Activated B cell treated with CpG ODN at 0.5 μM for 24 hours (primary cell): ENCODE data around the gene AP4B1. TPM values are rescaled to one million over a fixed set of nuclear protein-coding genes. Genes with fewer than 3 reads are reported as not detected.

Experiments
- ATAC-seq: fragments of 200-7000 bp; cut with Tn5 transposase; one replicate; pipeline ENCODE4 v1.10.0; 2021; ENCODE audit warnings: low read depth, mild to moderate bottlenecking, moderate library complexity
- CTCF ChIA-PET: fragments of 350-600 bp; sonication (Branson Sonifier 250); formaldehyde crosslinking; loops from one replicate; lab custom pipeline; 2021; ENCODE audit warnings: antibody characterized with exemption; lab: Charles Lee
- POLR2A ChIA-PET: fragments of 350-600 bp; sonication (Branson Sonifier 250); formaldehyde crosslinking; loops from one replicate; lab custom pipeline; 2021; ENCODE audit warnings: antibody characterized with exemption; lab: Charles Lee
- DNase-seq: peaks from one replicate; pipeline ENCODE4 v3.0.0; 2022
- H3K27ac Mint-ChIP-seq: one replicate; pipeline ENCODE4 v1.8.0; 2020; ENCODE audit warnings: mixed read lengths
- H3K27me3 Mint-ChIP-seq: one replicate; pipeline ENCODE4 v1.8.0; 2021; ENCODE audit warnings: mixed read lengths
- H3K36me3 Mint-ChIP-seq: one replicate; pipeline ENCODE4 v1.8.0; 2021; ENCODE audit warnings: low read depth, mixed read lengths
- H3K4me1 Mint-ChIP-seq: one replicate; pipeline ENCODE4 v1.8.0; 2021; ENCODE audit warnings: mixed read lengths
- H3K4me3 Mint-ChIP-seq: one replicate; pipeline ENCODE4 v1.8.0; 2020; ENCODE audit warnings: mild to moderate bottlenecking, mixed read lengths
- H3K9me3 Mint-ChIP-seq: one replicate; pipeline ENCODE4 v1.8.0; 2020; ENCODE audit warnings: mixed read lengths
- intact Hi-C: fragments of 100-400 bp; cut with micrococcal nuclease; formaldehyde crosslinking; loops from one replicate; pipeline ENCODE4 v1.15.1; 2024
- total RNA-seq: library from RNA; stranded (reverse); gene quantifications from 2 replicates; pipeline ENCODE4 v1.2.3, GENCODE V29; 2022
- TF ChIP-seq, protein P1 (sequence below): fragments of 200-600 bp; IDR thresholded peaks from one replicate; pipeline ENCODE4 v1.8.0; 2022; ENCODE audit warnings: antibody characterized with exemption, mild to moderate bottlenecking

The AP4B1 gene
- total RNA-seq, 1 donor from 2014 or later, result 69.9 TPM

DNA sequence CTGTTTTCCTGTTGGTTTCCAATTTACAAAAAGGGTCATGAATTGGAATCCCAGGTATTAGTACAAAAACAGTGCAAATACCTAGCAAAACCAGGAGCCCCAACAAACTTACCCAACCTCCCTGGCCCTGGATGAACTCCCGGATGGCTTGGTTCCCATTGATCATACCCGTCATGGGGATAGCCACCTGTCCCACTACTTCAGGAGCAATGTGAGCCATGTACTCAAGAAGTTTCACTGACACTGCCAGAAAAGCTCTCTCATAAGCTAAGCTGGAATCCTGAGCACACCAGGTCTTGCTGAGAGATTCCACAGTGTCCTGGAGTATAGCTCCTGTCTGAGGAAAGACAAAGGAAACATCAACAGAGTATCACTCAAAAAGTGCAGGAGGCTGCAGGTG is 22.9 kb downstream of the AP4B1 start:
- Mint-ChIP-seq H3K36me3 (peaks cover 1% of the 10 kb centered on the region), H3K4me3 (no peak overlapping the region), H3K27ac (no peak overlapping the region), H3K27me3 (no peaks in the 10 kb centered on the region), H3K9me3 (no peaks in the 10 kb centered on the region), H3K4me1 (peaks cover 10% of the 10 kb centered on the region)
- intact Hi-C loops, result no loop called here
- ChIA-PET POLR2A (no interaction called here), CTCF (no interaction called here)
- TF ChIP-seq, protein P1, sequence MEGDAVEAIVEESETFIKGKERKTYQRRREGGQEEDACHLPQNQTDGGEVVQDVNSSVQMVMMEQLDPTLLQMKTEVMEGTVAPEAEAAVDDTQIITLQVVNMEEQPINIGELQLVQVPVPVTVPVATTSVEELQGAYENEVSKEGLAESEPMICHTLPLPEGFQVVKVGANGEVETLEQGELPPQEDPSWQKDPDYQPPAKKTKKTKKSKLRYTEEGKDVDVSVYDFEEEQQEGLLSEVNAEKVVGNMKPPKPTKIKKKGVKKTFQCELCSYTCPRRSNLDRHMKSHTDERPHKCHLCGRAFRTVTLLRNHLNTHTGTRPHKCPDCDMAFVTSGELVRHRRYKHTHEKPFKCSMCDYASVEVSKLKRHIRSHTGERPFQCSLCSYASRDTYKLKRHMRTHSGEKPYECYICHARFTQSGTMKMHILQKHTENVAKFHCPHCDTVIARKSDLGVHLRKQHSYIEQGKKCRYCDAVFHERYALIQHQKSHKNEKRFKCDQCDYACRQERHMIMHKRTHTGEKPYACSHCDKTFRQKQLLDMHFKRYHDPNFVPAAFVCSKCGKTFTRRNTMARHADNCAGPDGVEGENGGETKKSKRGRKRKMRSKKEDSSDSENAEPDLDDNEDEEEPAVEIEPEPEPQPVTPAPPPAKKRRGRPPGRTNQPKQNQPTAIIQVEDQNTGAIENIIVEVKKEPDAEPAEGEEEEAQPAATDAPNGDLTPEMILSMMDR, result no peak
- DNase-seq (no peak), ATAC-seq (no peak)

DNA sequence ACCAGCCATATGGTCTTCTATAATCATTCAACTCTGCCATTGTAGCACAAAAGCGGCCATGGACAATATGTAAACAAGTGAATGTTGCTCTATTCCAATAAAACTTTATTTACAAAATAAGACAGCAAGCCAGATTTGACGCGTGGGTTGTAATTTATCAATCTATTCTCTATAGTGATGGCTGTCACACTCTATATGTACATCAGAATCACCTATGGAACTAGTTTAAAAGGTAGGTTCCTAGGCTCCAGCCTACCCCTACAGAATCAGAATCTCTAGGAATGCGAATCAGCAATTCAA is 24.9 kb downstream of the AP4B1 start:
- intact Hi-C loops, result no loop called here
- no peak for DNase-seq
- ChIA-PET CTCF (no interaction called here), POLR2A (no interaction called here)
- H3K4me3 Mint-ChIP-seq, result no peak overlapping the region
- no peak overlapping the region for H3K27ac Mint-ChIP-seq
- no peaks in the 10 kb centered on the region for H3K9me3 Mint-ChIP-seq
- peaks cover 20% of the 10 kb centered on the region for H3K4me1 Mint-ChIP-seq
- TF ChIP-seq, protein P1, result no peak
- ATAC-seq, result no peak
- no peaks in the 10 kb centered on the region for H3K27me3 Mint-ChIP-seq
- H3K36me3 Mint-ChIP-seq, result peaks cover 1% of the 10 kb centered on the region

DNA sequence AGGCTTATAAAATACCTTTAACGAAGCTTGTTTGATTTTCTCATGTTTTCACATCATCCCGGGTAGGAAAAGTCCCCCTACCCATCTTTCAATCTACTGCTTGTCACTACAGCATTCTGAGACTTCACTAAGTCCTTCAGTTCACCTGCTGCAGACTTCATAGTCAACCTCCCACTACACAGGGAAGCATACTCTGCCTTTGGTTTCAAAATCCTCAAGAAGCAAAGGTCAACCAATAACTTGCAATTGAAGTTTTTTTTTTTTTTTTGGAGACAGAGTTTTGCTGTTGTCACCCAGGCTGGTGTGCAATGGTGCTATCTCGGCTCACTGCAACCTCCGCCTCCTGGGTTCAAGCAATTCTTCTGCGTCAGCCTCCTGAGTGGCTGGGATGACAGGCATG is 28.4 kb downstream of the AP4B1 start:
- ChIA-PET POLR2A (interaction anchor here (0.7 to 2.4 kb wide), 3 partner anchors 28 to 160 kb away, joined by 4 to 9 read pairs (median 6); partner anchors contain the start of genes AP4B1 and HIPK1), CTCF (interaction anchor here (1.1 kb wide), 1 partner anchor 28 kb away, joined by 3 read pairs; the partner anchor contains the start of gene AP4B1)
- H3K27me3 Mint-ChIP-seq, result no peaks in the 10 kb centered on the region
- H3K9me3 Mint-ChIP-seq, result no peaks in the 10 kb centered on the region
- ATAC-seq, result no peak
- TF ChIP-seq, protein P1, result no peak
- H3K4me3 Mint-ChIP-seq, result no peak overlapping the region
- no peak for DNase-seq
- no peak overlapping the region for H3K27ac Mint-ChIP-seq
- peaks cover 43% of the 10 kb centered on the region for H3K4me1 Mint-ChIP-seq
- peaks cover 3% of the 10 kb centered on the region for H3K36me3 Mint-ChIP-seq
- intact Hi-C loops, result no loop called here

DNA sequence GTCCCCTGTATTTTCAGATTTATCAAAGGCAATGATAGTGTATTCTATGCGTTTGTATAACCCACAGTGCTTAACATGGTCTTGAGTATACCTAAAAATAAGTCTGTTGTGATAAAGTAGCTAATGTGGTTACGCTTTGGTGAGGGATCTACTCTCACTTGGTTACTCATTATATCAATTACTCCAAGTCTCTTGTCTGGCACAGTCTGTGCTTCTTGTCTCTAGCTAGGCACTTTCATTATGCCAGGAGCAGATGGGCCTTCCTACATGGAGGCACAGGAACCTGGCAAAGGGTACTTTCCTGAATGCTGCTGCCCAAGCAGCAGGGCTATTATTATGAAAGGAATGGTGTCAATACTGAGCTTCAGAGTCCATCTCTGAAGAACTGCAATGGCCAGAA is 28.9 kb downstream of the AP4B1 start:
- ATAC-seq, result no peak
- DNase-seq, result no peak
- Mint-ChIP-seq H3K27me3 (no peaks in the 10 kb centered on the region), H3K27ac (no peak overlapping the region), H3K36me3 (peaks cover 3% of the 10 kb centered on the region), H3K4me3 (no peak overlapping the region), H3K9me3 (no peaks in the 10 kb centered on the region), H3K4me1 (peaks cover 47% of the 10 kb centered on the region)
- intact Hi-C loops, result no loop called here
- TF ChIP-seq, protein P1, result no peak
- POLR2A ChIA-PET, result interaction anchor here (0.7 to 2.4 kb wide), 5 partner anchors 11 to 160 kb away, joined by 3 to 9 read pairs (median 4); partner anchors contain the start of genes AP4B1, HIPK1 and RSBN1
- CTCF ChIA-PET, result interaction anchor here (2.0 kb wide), 1 partner anchor 16 kb away, joined by 5 read pairs; no protein-coding TSS in a partner anchor

DNA sequence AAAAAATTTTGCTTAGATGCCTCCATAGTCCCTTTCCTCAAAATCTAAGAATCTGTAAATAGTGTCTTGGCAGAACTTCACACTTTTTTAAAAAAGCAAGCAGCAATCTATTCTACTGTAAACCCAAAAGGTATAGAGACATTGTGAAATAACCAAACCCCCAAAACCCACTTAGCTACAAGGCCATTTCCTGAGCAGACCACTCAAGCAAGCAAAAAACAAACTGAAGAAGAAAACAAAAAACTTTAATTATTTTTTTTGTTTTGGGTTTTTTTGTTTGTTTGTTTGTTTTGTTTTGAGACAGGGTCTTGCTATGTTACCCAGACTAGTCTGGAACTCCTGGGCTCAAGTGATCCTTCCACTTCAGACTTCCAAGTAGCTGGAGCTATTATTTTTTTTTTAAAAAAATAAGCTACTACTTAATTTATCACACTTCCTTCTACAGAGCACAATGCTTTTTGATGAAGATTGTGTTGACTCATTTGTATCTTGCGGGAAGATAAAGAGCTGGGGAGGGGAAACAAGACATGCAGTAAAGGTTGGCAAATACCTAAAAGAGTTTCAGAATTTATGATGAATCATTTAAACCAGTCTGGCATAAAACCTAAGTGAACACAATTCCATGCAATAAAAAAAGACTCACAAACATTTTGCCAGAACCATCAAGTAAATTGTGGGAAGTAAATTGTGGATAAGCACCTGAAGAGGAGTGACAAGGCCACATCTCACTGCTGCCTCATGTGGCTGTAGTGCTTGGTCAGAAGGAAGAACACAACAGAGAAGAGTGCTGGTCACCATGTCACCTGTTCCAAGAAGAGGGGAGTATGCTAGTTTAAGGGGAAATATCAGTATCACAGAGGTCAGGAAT is 30.4 kb downstream of the AP4B1 start:
- Mint-ChIP-seq H3K27ac (peak overlapping the region; percentile 51), H3K27me3 (no peaks in the 10 kb centered on the region), H3K4me3 (no peak overlapping the region), H3K4me1 (peaks cover 59% of the 10 kb centered on the region), H3K9me3 (no peaks in the 10 kb centered on the region), H3K36me3 (peaks cover 3% of the 10 kb centered on the region)
- CTCF ChIA-PET, result interaction anchor here (0.8 to 2.0 kb wide), 4 partner anchors 15 to 40 kb away, joined by 3 to 5 read pairs (median 4); no protein-coding TSS in a partner anchor
- intact Hi-C loops, result loop anchor here (1.0 kb wide), 1 partner anchor 39 kb away; no protein-coding TSS in a partner anchor
- ATAC-seq (no peak), DNase-seq (no peak)
- POLR2A ChIA-PET, result interaction anchor here (0.5 to 1.7 kb wide), 3 partner anchors 15 to 56 kb away, joined by 3 to 9 read pairs (median 8); no protein-coding TSS in a partner anchor
- TF ChIP-seq, protein P1, result no peak
